Right lobe of liver (tissue), 4 donors: ENCODE data around the gene ZNF787.

ENCODE experiments used
- POLR2A ChIP-seq: fragments of 450-650 bp; IDR thresholded peaks from one replicate; pipeline ENCODE4 v1.6.1; 2017; ENCODE audit warnings: antibody characterized with exemption, mild to moderate bottlenecking
- TF ChIP-seq, protein P1 (sequence below), 4 donors: fragments of 200-600 bp in 3 of 4; fragments of 450-650 bp in 1 of 4; IDR thresholded peaks; one replicate each; pipeline versions ENCODE4 v1.5.1 to v1.8.0; 2016 to 2022; ENCODE audit warnings: antibody characterized with exemption in 4 of 4, mild to moderate bottlenecking in 2 of 4
- donor health status: DM: no; HTN: no; CAD: no.
- donor health status: DM: no; HTN: no; CAD: no.
- donor health status: DM: no; HTN: yes; CAD: no.

DNA sequence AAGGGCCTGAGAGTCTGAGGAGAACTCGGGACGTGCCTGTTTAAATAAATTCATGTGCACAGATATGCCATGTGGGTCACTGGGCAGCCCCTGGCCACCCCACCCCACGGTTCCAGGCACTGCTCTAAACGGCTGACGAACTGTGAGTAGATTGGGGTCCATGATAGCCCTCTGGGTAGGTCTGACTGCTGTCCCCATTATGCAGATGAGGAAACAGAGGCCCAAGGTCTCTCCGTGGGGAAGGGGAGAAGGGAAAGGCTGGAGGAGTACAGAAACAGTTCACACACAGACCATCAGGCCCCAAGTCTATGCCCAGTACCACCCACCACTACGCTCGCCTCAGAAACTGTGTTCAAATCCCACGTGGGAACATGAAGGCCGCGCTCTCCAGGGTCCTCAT, 14.1 kb downstream of the ZNF787 start:
- TF ChIP-seq, protein P1, sequence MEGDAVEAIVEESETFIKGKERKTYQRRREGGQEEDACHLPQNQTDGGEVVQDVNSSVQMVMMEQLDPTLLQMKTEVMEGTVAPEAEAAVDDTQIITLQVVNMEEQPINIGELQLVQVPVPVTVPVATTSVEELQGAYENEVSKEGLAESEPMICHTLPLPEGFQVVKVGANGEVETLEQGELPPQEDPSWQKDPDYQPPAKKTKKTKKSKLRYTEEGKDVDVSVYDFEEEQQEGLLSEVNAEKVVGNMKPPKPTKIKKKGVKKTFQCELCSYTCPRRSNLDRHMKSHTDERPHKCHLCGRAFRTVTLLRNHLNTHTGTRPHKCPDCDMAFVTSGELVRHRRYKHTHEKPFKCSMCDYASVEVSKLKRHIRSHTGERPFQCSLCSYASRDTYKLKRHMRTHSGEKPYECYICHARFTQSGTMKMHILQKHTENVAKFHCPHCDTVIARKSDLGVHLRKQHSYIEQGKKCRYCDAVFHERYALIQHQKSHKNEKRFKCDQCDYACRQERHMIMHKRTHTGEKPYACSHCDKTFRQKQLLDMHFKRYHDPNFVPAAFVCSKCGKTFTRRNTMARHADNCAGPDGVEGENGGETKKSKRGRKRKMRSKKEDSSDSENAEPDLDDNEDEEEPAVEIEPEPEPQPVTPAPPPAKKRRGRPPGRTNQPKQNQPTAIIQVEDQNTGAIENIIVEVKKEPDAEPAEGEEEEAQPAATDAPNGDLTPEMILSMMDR (IDR thresholded peaks at IDR 0.05) = no peak
- no peak for TF ChIP-seq POLR2A
